PC-3 (cell line): Measurements from ENCODE around the gene CAMTA1. TPM values are rescaled to one million over a fixed set of nuclear protein-coding genes. Genes with fewer than 3 reads are reported as not detected.

Experiments
- ATAC-seq: fragments of 200-7000 bp; cut with Tn5 transposase; 2 replicates; pipeline ENCODE4 v1.9.1; 2020; ENCODE audit warnings: mild to moderate bottlenecking, moderate library complexity
- BruUV-seq: library from RNA; stranded (reverse); fragments of 400-500 nt; replicated peaks from 2 replicates; lab custom pipeline; 2021; lab: Mats Ljungman, UMichigan
- CTCF ChIA-PET: fragments of 300-600 bp; sonication (Branson Sonifier 250); formaldehyde crosslinking; loops from one replicate; lab custom pipeline; 2022; ENCODE audit warnings: antibody characterized with exemption; lab: Charles Lee
- POLR2A ChIA-PET: fragments of 300-600 bp; sonication (Branson Sonifier 250); formaldehyde crosslinking; loops from one replicate; lab custom pipeline; 2022; ENCODE audit warnings: antibody characterized with exemption; ENCODE audit not compliant: unreplicated experiment; lab: Charles Lee
- DNase-seq: peaks from one replicate; pipeline ENCODE4 v3.0.0-alpha.2; 2015
- H2AFZ ChIP-seq: fragments of 300-600 bp; sonication (generic); 2 replicates; pipeline ENCODE4 v1.6.0; 2016; ENCODE audit warnings: antibody characterized with exemption, low read length
- H3F3A ChIP-seq: fragments of 300-600 bp; sonication (generic); one replicate; pipeline ENCODE4 v1.6.0; 2017; ENCODE audit warnings: antibody characterized with exemption, low read length, control low read depth, mild to moderate bottlenecking; ENCODE audit not compliant: unreplicated experiment
- H3K27ac ChIP-seq: fragments of 300-600 bp; sonication (generic); 2 replicates; pipeline ENCODE4 v1.5.1; 2016; ENCODE audit warnings: mild to moderate bottlenecking, low read length
- H3K27me3 ChIP-seq: fragments of 300-600 bp; sonication (generic); 2 replicates; pipeline ENCODE4 v1.6.1; 2016; ENCODE audit warnings: low read length, mixed read lengths
- H3K36me3 ChIP-seq: fragments of 300-600 bp; sonication (generic); 2 replicates; pipeline ENCODE4 v1.6.1; 2016; ENCODE audit warnings: low read depth, mixed run types, low read length, mixed read lengths
- H3K4me1 ChIP-seq: fragments of 300-600 bp; sonication (generic); 2 replicates; pipeline ENCODE4 v1.5.1; 2016; ENCODE audit warnings: low read length; ENCODE audit not compliant: insufficient read depth
- H3K4me2 ChIP-seq: fragments of 300-600 bp; sonication (generic); 2 replicates; pipeline ENCODE4 v1.6.0; 2016; ENCODE audit warnings: low read length
- H3K4me3 ChIP-seq: fragments of 300-600 bp; sonication (generic); 2 replicates; pipeline ENCODE4 v1.5.1; 2016; ENCODE audit warnings: mild to moderate bottlenecking, low read length, mixed read lengths
- H3K79me2 ChIP-seq: fragments of 300-600 bp; sonication (generic); 2 replicates; pipeline ENCODE4 v1.6.1; 2017; ENCODE audit warnings: low read length, mixed read lengths
- H3K9ac ChIP-seq: fragments of 300-600 bp; sonication (generic); 2 replicates; pipeline ENCODE4 v1.6.0; 2016; ENCODE audit warnings: mild to moderate bottlenecking, low read length
- H3K9me2 ChIP-seq: fragments of 300-600 bp; sonication (generic); replicated peaks from 2 replicates; pipeline ENCODE4 v1.6.1; 2016; ENCODE audit warnings: mixed run types, low read length, mixed read lengths
- H3K9me3 ChIP-seq: fragments of 300-600 bp; sonication (generic); 2 replicates; pipeline ENCODE4 v1.6.1; 2016; ENCODE audit warnings: low read length, mixed read lengths
- H4K20me1 ChIP-seq: fragments of 300-600 bp; sonication (generic); 2 replicates; pipeline ENCODE4 v1.6.1; 2016; ENCODE audit warnings: low read length, mixed read lengths
- EZH2 ChIP-seq: fragments of 300-600 bp; sonication (generic); IDR thresholded peaks from one replicate; pipeline ENCODE4 v1.6.1; 2017; ENCODE audit warnings: antibody characterized with exemption, mild to moderate bottlenecking, low read length; ENCODE audit not compliant: unreplicated experiment
- EZH2phosphoT487 ChIP-seq: fragments of 300-600 bp; sonication (generic); IDR thresholded peaks from 2 replicates; pipeline ENCODE4 v1.6.1; 2018; ENCODE audit warnings: mild to moderate bottlenecking, antibody characterized with exemption, low read length, borderline replicate concordance
- intact Hi-C: fragments of 100-400 bp; cut with micrococcal nuclease; formaldehyde crosslinking; loops from 2 replicates; pipeline ENCODE4 v1.9.0; 2023
- total RNA-seq: library from RNA; depleted of rRNA; stranded (reverse); fragments of >200 nt; gene quantifications from 2 replicates; pipeline ENCODE4 v1.2.3, GENCODE V29; 2014
- TF ChIP-seq, protein P1 (sequence below): fragments of 300-600 bp; sonication (generic); conservative IDR thresholded peaks from 2 replicates; pipeline ENCODE4 v1.5.1; 2017; ENCODE audit warnings: antibody characterized with exemption, low read depth, mild to moderate bottlenecking, low read length

Gene CAMTA1
- total RNA-seq, 1 experiment from 2014 or later = 40.8 TPM

DNA sequence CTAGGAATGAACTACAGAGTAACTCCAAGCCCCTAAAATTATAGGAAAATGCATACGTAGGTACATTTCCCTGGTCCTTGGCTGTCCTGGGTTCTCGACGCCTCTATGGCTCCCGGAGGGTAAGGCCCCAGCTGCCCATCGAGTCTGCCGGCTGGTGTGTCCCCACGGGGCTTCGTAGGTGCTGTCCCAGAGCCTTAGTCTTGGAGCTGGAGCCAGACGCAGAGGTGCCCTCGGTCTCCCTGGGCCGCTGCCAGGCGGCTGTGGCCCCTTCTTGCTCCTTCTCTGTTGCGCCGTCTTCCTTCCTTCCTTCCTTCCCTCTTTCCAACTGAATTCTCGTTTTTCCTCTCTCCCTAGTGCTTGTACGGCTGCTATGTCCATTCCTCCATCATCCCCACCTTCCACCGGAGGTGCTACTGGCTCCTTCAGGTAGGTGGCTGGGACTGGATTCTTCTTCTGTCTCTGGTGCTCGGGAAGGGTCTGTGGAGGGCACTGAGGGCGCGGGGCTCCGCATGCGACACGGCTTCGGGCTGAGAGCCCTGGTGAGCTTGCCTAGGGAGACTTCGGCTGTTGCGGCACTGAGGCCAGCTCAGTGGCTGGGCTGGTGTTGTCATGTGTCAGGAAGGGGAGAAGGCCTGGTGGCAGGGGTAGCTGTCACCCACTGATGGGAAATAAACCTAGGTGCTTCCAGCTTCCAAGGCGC, 682.4 kb downstream of the CAMTA1 start:
- no TSS peak for BruUV-seq
- CTCF ChIA-PET = no interaction called here
- TF ChIP-seq EZH2phosphoT487 (no peak), EZH2 (no peak)
- TF ChIP-seq, protein P1, sequence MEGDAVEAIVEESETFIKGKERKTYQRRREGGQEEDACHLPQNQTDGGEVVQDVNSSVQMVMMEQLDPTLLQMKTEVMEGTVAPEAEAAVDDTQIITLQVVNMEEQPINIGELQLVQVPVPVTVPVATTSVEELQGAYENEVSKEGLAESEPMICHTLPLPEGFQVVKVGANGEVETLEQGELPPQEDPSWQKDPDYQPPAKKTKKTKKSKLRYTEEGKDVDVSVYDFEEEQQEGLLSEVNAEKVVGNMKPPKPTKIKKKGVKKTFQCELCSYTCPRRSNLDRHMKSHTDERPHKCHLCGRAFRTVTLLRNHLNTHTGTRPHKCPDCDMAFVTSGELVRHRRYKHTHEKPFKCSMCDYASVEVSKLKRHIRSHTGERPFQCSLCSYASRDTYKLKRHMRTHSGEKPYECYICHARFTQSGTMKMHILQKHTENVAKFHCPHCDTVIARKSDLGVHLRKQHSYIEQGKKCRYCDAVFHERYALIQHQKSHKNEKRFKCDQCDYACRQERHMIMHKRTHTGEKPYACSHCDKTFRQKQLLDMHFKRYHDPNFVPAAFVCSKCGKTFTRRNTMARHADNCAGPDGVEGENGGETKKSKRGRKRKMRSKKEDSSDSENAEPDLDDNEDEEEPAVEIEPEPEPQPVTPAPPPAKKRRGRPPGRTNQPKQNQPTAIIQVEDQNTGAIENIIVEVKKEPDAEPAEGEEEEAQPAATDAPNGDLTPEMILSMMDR = no peak

DNA sequence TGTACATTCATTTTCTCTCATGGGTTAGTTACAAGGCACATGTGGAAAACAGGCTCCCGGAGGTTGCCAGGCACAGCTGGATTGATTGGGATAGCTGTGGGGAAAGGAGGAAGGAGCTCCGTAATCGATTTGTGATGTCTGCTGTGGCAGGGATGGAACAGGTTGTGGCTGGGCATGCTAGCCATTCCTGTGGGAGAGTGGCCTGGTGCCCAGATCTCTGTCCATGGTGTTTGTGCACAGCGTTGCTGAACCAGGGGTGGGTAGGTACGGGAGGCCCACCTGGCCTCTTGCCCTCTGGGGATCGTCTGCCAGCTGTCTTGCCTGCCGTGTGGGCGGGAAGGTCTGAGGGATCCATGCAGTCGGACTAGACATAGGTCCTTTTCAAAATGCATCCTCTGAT, 683.0 kb downstream of the CAMTA1 start:
- Histone ChIP-seq H3K36me3 (no peaks in the 10 kb centered on the region), H3K9me3 (no peaks in the 10 kb centered on the region), H2AFZ (no peak overlapping the region), H3K9ac (no peak overlapping the region), H3K27me3 (peaks cover 20% of the 10 kb centered on the region), H3F3A (no peaks in the 10 kb centered on the region), H3K4me2 (no peak overlapping the region), H3K4me3 (no peak overlapping the region), H3K4me1 (peaks cover 12% of the 10 kb centered on the region), H3K9me2 (no peaks in the 10 kb centered on the region), H4K20me1 (no peaks in the 10 kb centered on the region), H3K79me2 (no peaks in the 10 kb centered on the region), H3K27ac (no peak overlapping the region)
- intact Hi-C loops = no loop called here
- ChIA-PET CTCF (no interaction called here), POLR2A (no interaction called here)
- BruUV-seq = no TSS peak
- ATAC-seq (no peak), DNase-seq (no peak)
- TF ChIP-seq EZH2phosphoT487 (no peak), EZH2 (no peak)
- TF ChIP-seq, protein P1 = no peak

More for the DNA sequence above, 682.4 kb downstream of the CAMTA1 start:
- DNase-seq = no peak
- Histone ChIP-seq H3K27me3 (peaks cover 20% of the 10 kb centered on the region), H3K9me3 (no peaks in the 10 kb centered on the region), H2AFZ (no peak overlapping the region), H3K9me2 (no peaks in the 10 kb centered on the region), H3K27ac (no peak overlapping the region), H3K4me3 (no peak overlapping the region), H3K4me1 (peaks cover 12% of the 10 kb centered on the region), H3F3A (no peaks in the 10 kb centered on the region), H3K79me2 (no peaks in the 10 kb centered on the region), H4K20me1 (no peaks in the 10 kb centered on the region), H3K9ac (no peak overlapping the region), H3K36me3 (no peaks in the 10 kb centered on the region), H3K4me2 (no peak overlapping the region)
- POLR2A ChIA-PET = no interaction called here
- intact Hi-C loops = no loop called here
- ATAC-seq = no peak

- H3K4me2 ChIP-seq = no peak overlapping the region
- intact Hi-C loops = no loop called here
- POLR2A ChIA-PET = no interaction called here
- no peak for DNase-seq
- TF ChIP-seq, protein P1 = no peak
- H2AFZ ChIP-seq = no peak overlapping the region
- CTCF ChIA-PET = no interaction called here
- no peaks in the 10 kb centered on the region for H3K9me2 ChIP-seq
- H3K27ac ChIP-seq = no peak overlapping the region
- no peak overlapping the region for H3K4me3 ChIP-seq
- H3K4me1 ChIP-seq = peaks cover 12% of the 10 kb centered on the region
- H3K9ac ChIP-seq = no peak overlapping the region
- H3K36me3 ChIP-seq = no peaks in the 10 kb centered on the region
- H3F3A ChIP-seq = no peaks in the 10 kb centered on the region
- no peaks in the 10 kb centered on the region for H3K79me2 ChIP-seq
- no peaks in the 10 kb centered on the region for H4K20me1 ChIP-seq
- no TSS peak for BruUV-seq
- H3K27me3 ChIP-seq = peaks cover 18% of the 10 kb centered on the region
- no peaks in the 10 kb centered on the region for H3K9me3 ChIP-seq
- no peak for ATAC-seq
These were observed 684.1 kb downstream of the CAMTA1 start for GRCh38 chr1:7469255-7469938.
